Kidney epithelial cell (primary cell): ENCODE measurements around the gene ORAI3. TPM values are rescaled to one million over a fixed set of nuclear protein-coding genes. Genes with fewer than 3 reads are reported as not detected.

Experiments
- DNase-seq: peaks from one replicate; pipeline ENCODE4 v3.0.0-alpha.2; 2010; ENCODE audit warnings: low read depth
- H3K27me3 ChIP-seq: 2 replicates; pipeline ENCODE4 v1.6.0; 2011; ENCODE audit warnings: low read length; ENCODE audit not compliant: control insufficient read depth, insufficient read depth
- H3K36me3 ChIP-seq: 2 replicates; pipeline ENCODE4 v1.5.1; 2011; ENCODE audit warnings: low read length; ENCODE audit not compliant: control insufficient read depth, insufficient read depth
- H3K4me3 ChIP-seq: 2 replicates; pipeline ENCODE4 v1.5.1; 2011; ENCODE audit warnings: low read depth, mild to moderate bottlenecking, control low read depth, low read length
- total RNA-seq: library from RNA; depleted of rRNA; stranded (reverse); fragments of >200 nt; gene quantifications from 2 replicates; pipeline ENCODE4 v1.2.3, GENCODE V29; 2015
- TF ChIP-seq, protein P1 (sequence below): IDR thresholded peaks from 2 replicates; pipeline ENCODE4 v1.5.1; 2011; ENCODE audit warnings: mild to moderate bottlenecking, moderate library complexity, low read length, control low read depth, inconsistent platforms; ENCODE audit not compliant: insufficient read depth, poor library complexity, severe bottlenecking

Gene ORAI3
- total RNA-seq, 1 donor from 2014 or later, result 37.9 TPM

DNA sequence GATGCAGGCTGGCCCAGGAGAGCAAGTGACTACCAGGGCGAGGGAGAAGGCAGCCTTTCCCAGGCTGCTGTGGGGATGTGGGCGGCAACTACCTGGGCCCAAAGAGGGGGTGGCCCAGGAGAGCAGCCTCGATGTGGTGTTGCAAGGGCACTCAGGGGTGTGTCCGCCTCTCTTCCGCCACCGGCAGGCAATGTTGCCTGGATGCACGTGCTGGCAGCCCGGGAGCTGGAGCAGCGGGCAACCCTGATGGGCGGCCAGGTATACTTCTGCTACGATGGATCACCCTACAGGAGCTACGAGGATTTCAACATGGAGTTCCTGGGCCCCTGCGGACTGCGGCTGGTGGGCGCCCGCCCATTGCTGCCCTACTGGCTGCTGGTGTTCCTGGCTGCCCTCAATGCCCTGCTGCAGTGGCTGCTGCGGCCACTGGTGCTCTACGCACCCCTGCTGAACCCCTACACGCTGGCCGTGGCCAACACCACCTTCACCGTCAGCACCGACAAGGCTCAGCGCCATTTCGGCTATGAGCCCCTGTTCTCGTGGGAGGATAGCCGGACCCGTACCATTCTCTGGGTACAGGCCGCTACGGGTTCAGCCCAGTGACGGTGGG is 38.8 kb downstream of the ORAI3 start:
- Histone ChIP-seq H3K4me3 (no peak overlapping the region), H3K27me3 (no peaks in the 10 kb centered on the region), H3K36me3 (peaks cover 3% of the 10 kb centered on the region)
- TF ChIP-seq, protein P1, sequence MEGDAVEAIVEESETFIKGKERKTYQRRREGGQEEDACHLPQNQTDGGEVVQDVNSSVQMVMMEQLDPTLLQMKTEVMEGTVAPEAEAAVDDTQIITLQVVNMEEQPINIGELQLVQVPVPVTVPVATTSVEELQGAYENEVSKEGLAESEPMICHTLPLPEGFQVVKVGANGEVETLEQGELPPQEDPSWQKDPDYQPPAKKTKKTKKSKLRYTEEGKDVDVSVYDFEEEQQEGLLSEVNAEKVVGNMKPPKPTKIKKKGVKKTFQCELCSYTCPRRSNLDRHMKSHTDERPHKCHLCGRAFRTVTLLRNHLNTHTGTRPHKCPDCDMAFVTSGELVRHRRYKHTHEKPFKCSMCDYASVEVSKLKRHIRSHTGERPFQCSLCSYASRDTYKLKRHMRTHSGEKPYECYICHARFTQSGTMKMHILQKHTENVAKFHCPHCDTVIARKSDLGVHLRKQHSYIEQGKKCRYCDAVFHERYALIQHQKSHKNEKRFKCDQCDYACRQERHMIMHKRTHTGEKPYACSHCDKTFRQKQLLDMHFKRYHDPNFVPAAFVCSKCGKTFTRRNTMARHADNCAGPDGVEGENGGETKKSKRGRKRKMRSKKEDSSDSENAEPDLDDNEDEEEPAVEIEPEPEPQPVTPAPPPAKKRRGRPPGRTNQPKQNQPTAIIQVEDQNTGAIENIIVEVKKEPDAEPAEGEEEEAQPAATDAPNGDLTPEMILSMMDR, result no peak
- no peak for DNase-seq

DNA sequence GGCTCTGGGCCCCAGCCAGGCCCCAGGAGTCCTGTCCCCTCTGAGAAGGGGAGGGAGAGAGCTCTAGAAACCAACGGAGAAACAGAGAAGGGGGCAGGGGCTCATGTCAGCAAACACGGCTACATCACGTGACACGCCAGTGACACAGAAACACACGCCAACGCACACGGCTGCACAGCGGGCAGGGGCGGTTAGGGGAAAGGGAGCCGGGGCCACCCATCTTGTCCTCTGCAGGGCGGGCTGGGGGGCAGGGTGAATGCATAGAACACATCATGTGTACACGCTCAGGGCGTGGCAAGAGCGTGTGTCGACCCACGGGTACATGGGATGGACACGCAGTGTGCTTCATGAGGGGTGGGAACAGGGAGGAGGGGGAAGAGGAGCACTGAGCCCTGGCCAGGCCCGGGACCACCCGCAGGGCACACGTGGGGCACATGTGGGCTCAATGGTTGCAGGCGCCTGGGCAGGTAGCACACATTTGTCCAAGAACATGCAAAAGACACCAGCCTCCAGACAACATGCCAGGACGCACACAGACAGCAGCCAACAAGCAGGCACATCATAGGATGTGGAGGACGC is 40.7 kb downstream of the ORAI3 start:
- TF ChIP-seq, protein P1, result no peak
- no peak for DNase-seq
- no peak overlapping the region for H3K4me3 ChIP-seq
- peaks cover 2% of the 10 kb centered on the region for H3K36me3 ChIP-seq
- H3K27me3 ChIP-seq, result no peaks in the 10 kb centered on the region

DNA sequence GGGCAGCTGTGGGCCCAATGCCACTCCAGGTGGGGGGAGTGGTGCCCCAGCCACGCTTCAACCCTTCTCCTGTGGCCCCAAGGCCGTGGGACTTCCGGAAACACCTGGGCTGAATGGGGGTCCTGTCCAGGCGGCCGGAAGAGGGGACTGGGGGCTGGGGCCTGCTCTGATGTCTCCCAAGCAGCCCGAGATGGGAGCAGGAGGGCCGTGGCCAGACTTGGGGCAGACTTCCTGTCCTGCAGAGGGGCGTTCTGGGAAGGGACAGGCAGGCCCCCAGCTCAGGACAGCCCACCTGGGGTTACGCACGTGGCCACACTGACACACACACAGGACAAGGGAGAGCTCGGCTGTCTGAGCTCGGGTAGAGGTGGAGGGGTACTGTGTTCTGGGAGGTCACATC is 41.2 kb downstream of the ORAI3 start:
- DNase-seq, result no peak
- TF ChIP-seq, protein P1, result no peak
- no peaks in the 10 kb centered on the region for H3K36me3 ChIP-seq
- H3K4me3 ChIP-seq, result no peak overlapping the region
- H3K27me3 ChIP-seq, result no peaks in the 10 kb centered on the region

DNA sequence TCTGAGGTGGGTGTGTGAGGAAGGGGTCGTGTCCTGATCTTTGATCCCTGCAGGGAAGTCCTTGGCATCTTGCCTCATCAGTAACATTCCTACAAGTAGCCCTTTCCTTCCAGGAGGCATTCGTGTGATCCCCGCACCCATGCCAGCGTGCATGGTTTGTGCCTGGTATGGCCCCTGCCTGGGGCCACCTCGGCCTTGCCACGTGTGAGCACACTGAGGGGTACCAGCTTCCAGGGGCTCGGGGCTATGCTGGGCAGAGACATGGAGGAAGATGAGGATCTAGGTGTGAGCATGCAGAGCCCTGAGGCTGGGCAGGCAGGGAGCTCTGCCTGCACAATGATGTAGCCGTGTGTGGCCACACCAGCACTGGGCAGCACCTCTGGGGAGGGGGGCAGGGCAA is 42.2 kb downstream of the ORAI3 start:
- DNase-seq, result no peak
- Histone ChIP-seq H3K27me3 (no peaks in the 10 kb centered on the region), H3K4me3 (no peak overlapping the region), H3K36me3 (no peaks in the 10 kb centered on the region)
- TF ChIP-seq, protein P1, result no peak

DNA sequence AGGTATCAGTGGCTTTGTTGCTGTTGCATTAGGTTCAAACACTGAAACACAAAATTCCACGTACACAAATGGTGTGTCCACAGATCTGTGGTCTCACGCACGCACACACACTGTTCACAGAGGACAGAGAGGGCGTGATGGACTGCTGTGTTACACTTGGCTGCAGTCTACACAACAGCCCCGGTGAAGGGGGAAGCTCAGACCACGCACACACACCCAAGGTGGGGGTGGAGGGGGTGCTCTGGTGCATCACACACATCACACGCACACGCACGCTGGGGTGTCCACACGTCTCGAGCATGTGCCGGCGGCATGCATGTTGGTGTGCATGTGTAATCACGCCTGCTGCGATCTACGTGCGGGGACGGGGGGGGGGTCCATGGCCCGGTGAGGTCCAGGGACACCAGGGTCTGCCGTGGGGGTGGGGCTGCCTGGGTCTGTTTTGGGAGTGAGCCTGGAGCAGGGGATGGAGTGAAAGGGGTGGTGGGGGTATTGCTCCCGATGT is 43.5 kb downstream of the ORAI3 start:
- no peaks in the 10 kb centered on the region for H3K27me3 ChIP-seq
- TF ChIP-seq, protein P1, result no peak
- H3K36me3 ChIP-seq, result no peaks in the 10 kb centered on the region
- DNase-seq, result no peak
- no peak overlapping the region for H3K4me3 ChIP-seq
